ENCODE data around the gene PRRT2.
A peak's percentile ranks its signal among the peaks of the same experiment; 100 is the strongest.

Gene PRRT2

GRCh38 chr16:29845656-29846055 lies 33.7 kb downstream of the PRRT2 start:
- TF ChIP-seq, protein P1, sequence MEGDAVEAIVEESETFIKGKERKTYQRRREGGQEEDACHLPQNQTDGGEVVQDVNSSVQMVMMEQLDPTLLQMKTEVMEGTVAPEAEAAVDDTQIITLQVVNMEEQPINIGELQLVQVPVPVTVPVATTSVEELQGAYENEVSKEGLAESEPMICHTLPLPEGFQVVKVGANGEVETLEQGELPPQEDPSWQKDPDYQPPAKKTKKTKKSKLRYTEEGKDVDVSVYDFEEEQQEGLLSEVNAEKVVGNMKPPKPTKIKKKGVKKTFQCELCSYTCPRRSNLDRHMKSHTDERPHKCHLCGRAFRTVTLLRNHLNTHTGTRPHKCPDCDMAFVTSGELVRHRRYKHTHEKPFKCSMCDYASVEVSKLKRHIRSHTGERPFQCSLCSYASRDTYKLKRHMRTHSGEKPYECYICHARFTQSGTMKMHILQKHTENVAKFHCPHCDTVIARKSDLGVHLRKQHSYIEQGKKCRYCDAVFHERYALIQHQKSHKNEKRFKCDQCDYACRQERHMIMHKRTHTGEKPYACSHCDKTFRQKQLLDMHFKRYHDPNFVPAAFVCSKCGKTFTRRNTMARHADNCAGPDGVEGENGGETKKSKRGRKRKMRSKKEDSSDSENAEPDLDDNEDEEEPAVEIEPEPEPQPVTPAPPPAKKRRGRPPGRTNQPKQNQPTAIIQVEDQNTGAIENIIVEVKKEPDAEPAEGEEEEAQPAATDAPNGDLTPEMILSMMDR (IDR thresholded peaks at IDR 0.05; ENCODE audit: insufficient read depth, low read depth, low read length, missing control alignments) = no peak
- H3K4me3 ChIP-seq (ENCODE audit: low read depth, low read length) = no peak overlapping the region
- DNase-seq (ENCODE audit: low read depth) = no peak

GRCh38 chr16:29848420-29849297 lies 36.7 kb downstream of the PRRT2 start:
- TF ChIP-seq, protein P1 (IDR thresholded peaks at IDR 0.05; ENCODE audit: insufficient read depth, low read depth, low read length, missing control alignments) = peak; percentile 94
- DNase-seq (ENCODE audit: low read depth) = peak; percentile 80
- no peak overlapping the region for H3K4me3 ChIP-seq (ENCODE audit: low read depth, low read length)

DNA sequence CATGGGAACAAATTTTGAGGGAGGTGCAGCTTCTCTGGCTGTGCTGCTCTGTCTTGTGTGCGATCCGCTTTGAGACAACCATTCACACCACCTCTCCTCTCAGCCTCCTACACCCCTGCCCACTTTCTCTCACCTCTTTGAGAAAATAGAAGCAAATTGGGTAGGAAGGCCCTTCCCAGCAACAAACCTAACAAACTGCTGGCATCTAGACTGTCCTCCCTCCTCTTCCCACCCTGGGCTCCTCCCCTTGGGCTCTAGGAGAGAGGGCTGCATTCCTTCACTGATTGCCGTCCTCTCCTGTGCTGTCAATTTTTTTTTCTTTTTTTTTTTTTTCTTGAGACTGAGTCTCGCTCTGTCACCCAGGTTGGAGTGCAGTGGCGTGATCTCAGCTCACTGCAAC lies 37.5 kb downstream of the PRRT2 start:
- no peak overlapping the region for H3K4me3 ChIP-seq (ENCODE audit: low read depth, low read length)
- TF ChIP-seq, protein P1 (IDR thresholded peaks at IDR 0.05; ENCODE audit: insufficient read depth, low read depth, low read length, missing control alignments) = no peak
- DNase-seq (ENCODE audit: low read depth) = no peak

GRCh38 chr16:29850998-29851397 lies 39.0 kb downstream of the PRRT2 start:
- no peak for DNase-seq (ENCODE audit: low read depth)
- TF ChIP-seq, protein P1 (IDR thresholded peaks at IDR 0.05; ENCODE audit: insufficient read depth, low read depth, low read length, missing control alignments) = no peak
- no peak overlapping the region for H3K4me3 ChIP-seq (ENCODE audit: low read depth, low read length)

DNA sequence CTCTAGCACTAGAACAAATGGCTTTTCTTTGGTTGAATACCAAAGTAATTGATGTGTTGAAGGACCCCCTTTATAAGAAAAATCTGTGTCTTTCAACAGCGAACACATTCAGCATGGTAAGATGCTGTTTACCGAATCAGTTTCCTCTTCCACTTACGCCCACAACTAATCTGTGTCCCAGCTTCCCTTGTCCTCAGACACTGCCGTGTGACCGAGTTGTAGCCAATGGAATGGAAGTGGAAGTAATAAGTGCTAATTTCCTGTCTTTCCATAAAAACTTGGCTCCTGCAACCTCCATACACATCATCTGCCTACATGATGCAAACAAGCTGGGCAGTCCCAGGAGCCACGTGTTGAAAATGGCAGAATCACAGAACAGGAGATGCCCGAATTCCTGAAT lies 40.7 kb downstream of the PRRT2 start:
- no peak for DNase-seq (ENCODE audit: low read depth)
- TF ChIP-seq, protein P1 (IDR thresholded peaks at IDR 0.05; ENCODE audit: insufficient read depth, low read depth, low read length, missing control alignments) = no peak
- H3K4me3 ChIP-seq (ENCODE audit: low read depth, low read length) = no peak overlapping the region

GRCh38 chr16:29854520-29855100 lies 42.6 kb downstream of the PRRT2 start:
- no peak overlapping the region for H3K4me3 ChIP-seq (ENCODE audit: low read depth, low read length)
- no peak for DNase-seq (ENCODE audit: low read depth)
- TF ChIP-seq, protein P1 (IDR thresholded peaks at IDR 0.05; ENCODE audit: insufficient read depth, low read depth, low read length, missing control alignments) = no peak
